Lung (tissue), 12 donors: Measurements from ENCODE around the gene FLOT1. TPM values are rescaled to one million over a fixed set of nuclear protein-coding genes. Genes with fewer than 3 reads are reported as not detected.

Experiments
- ATAC-seq: fragments of 200-7000 bp; cut with Tn5 transposase; one replicate; pipeline ENCODE4 v1.9.1; 2020; ENCODE audit warnings: moderate number of reproducible peaks; ENCODE audit not compliant: insufficient read depth, low FRiP score
- DNase-seq, 3 donors: peaks; one replicate each; pipeline ENCODE4 v3.0.0-alpha.2; 2013 to 2017
- H3K27ac ChIP-seq, 2 donors: one replicate each; pipeline ENCODE4 v1.5.1; 2013; ENCODE audit warnings: mild to moderate bottlenecking in 2 of 2, moderate library complexity in 2 of 2, control low read depth in 1 of 2, inconsistent platforms in 1 of 2, low read depth in 1 of 2, low read length in 1 of 2
- H3K27me3 ChIP-seq, 3 donors: one replicate each; pipeline ENCODE4 v1.5.1; 2013; ENCODE audit warnings: low read length in 2 of 3; ENCODE audit not compliant: control insufficient read depth in 3 of 3, insufficient read depth in 3 of 3
- H3K36me3 ChIP-seq, 4 donors: one replicate each; pipeline ENCODE4 v1.5.1; 2013; ENCODE audit warnings: low read length in 4 of 4, mild to moderate bottlenecking in 1 of 4, moderate library complexity in 1 of 4; ENCODE audit not compliant: control insufficient read depth in 4 of 4, insufficient read depth in 4 of 4
- H3K4me1 ChIP-seq, 5 donors: one replicate each; pipeline ENCODE4 v1.5.1; 2013; ENCODE audit warnings: low read length in 5 of 5, mild to moderate bottlenecking in 2 of 5, moderate library complexity in 1 of 5; ENCODE audit not compliant: control insufficient read depth in 5 of 5, insufficient read depth in 5 of 5
- H3K4me3 ChIP-seq: one replicate; pipeline ENCODE4 v1.5.1; 2013; ENCODE audit warnings: mild to moderate bottlenecking, control low read depth, moderate library complexity
- H3K9ac ChIP-seq, 2 donors: one replicate each; pipeline ENCODE4 v1.5.1; 2013; ENCODE audit warnings: low read length in 2 of 2, control low read depth in 1 of 2; ENCODE audit not compliant: insufficient read depth in 1 of 2
- H3K9me3 ChIP-seq, 4 donors: one replicate each; pipeline ENCODE4 v1.5.1; 2013; ENCODE audit warnings: low read length in 3 of 4, mild to moderate bottlenecking in 1 of 4, moderate library complexity in 1 of 4; ENCODE audit not compliant: control insufficient read depth in 4 of 4, insufficient read depth in 3 of 4
- WGBS, 2 donors: extraction: QIAGEN DNeasy Blood & Tissue Kit; methylation state at CpG; one replicate each; pipeline ENCODE4 v1.1.7; 2013; 5-methylcytosine and 5-hydroxymethylcytosine counted together
- polyA plus RNA-seq, 2 donors: library from polyadenylated mRNA; stranded (reverse); fragments of 200-250 nt; gene quantifications; one replicate each; pipeline ENCODE4 v1.2.1, GENCODE V29; 2013
- total RNA-seq, 2 donors: library from RNA; depleted of rRNA in 1 of 2; stranded (reverse); fragments of >200 nt in 1 of 2; gene quantifications; one replicate each; pipeline ENCODE4 v1.2.1, GENCODE V29; 2014 to 2021
- TF ChIP-seq, protein P1 (sequence below): IDR thresholded peaks from 2 replicates; pipeline ENCODE4 v1.5.1; 2012; ENCODE audit warnings: mild to moderate bottlenecking; ENCODE audit errors: control extremely low read depth, extremely low read depth
- donor health status: control.
- donor health status: control.
- donor health status: Bipolar disorder and iron deficiency.
- donor health status: healthy.
- donor health status: DM: yes; HTN: yes; CAD: no.

Gene FLOT1
- total and polyA plus RNA-seq, 4 donors, result 88.0 to 474 (median 188) TPM

DNA sequence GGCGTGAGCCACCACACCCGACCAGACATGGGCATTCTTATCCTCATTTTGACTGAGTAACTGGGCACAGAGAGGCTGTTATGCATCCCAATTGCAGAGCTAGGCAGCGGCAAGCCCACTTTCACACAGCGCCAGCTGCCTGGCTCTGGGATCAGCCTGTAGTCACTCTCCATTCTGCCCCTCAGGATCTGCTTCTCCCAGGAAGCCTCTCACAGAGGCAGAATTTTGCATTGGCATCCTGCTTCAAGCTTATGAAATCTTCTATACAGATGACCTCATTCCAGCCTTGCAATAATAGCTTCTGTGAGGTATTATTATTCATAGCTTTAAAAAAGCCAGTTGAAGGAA, 38.9 kb upstream of the FLOT1 start:
- Histone ChIP-seq H3K4me3 (no peak overlapping the region), H3K9me3 (no peaks in the 10 kb centered on the region), H3K4me1 (peaks cover 16 to 48% (median 30%) of the 10 kb centered on the region in 5 donors), H3K36me3 (no peaks in the 10 kb centered on the region), H3K27ac (peak overlapping the region; percentile 89 to 96), H3K27me3 (no peaks in the 10 kb centered on the region), H3K9ac (peak overlapping the region in 1 of 2 donors; percentile 91)
- DNase-seq (no peak), ATAC-seq (no peak)
- TF ChIP-seq, protein P1, sequence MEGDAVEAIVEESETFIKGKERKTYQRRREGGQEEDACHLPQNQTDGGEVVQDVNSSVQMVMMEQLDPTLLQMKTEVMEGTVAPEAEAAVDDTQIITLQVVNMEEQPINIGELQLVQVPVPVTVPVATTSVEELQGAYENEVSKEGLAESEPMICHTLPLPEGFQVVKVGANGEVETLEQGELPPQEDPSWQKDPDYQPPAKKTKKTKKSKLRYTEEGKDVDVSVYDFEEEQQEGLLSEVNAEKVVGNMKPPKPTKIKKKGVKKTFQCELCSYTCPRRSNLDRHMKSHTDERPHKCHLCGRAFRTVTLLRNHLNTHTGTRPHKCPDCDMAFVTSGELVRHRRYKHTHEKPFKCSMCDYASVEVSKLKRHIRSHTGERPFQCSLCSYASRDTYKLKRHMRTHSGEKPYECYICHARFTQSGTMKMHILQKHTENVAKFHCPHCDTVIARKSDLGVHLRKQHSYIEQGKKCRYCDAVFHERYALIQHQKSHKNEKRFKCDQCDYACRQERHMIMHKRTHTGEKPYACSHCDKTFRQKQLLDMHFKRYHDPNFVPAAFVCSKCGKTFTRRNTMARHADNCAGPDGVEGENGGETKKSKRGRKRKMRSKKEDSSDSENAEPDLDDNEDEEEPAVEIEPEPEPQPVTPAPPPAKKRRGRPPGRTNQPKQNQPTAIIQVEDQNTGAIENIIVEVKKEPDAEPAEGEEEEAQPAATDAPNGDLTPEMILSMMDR, result no peak
- WGBS, 2 donors, result 74 to 81% methylated on average over 4 of the region's 4 CpGs

DNA sequence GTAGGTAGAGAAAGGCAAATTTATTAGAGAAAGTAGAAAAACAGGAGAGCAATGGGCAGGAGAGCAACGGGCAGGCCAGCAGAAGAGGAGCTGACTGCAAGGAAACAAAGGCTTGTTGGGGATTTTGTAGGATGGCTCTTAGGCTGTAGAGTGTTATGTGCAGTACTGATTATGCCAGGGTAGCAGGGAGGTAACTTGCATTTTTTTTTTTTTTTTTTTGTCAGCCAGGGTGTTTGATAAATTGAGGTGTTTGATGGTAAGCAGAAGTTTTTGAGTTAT, 38.1 kb upstream of the FLOT1 start:
- Histone ChIP-seq H3K9me3 (no peaks in the 10 kb centered on the region), H3K9ac (no peak overlapping the region), H3K36me3 (no peaks in the 10 kb centered on the region), H3K4me3 (no peak overlapping the region), H3K27me3 (no peaks in the 10 kb centered on the region), H3K27ac (peak overlapping the region in 1 of 2 donors; percentile 89), H3K4me1 (peaks cover 16 to 48% (median 30%) of the 10 kb centered on the region in 5 donors)
- TF ChIP-seq, protein P1, result no peak
- no peak for DNase-seq
- 85 to 100% methylated on average over 1 of the region's 1 CpG for WGBS, 2 donors
- ATAC-seq, result no peak

DNA sequence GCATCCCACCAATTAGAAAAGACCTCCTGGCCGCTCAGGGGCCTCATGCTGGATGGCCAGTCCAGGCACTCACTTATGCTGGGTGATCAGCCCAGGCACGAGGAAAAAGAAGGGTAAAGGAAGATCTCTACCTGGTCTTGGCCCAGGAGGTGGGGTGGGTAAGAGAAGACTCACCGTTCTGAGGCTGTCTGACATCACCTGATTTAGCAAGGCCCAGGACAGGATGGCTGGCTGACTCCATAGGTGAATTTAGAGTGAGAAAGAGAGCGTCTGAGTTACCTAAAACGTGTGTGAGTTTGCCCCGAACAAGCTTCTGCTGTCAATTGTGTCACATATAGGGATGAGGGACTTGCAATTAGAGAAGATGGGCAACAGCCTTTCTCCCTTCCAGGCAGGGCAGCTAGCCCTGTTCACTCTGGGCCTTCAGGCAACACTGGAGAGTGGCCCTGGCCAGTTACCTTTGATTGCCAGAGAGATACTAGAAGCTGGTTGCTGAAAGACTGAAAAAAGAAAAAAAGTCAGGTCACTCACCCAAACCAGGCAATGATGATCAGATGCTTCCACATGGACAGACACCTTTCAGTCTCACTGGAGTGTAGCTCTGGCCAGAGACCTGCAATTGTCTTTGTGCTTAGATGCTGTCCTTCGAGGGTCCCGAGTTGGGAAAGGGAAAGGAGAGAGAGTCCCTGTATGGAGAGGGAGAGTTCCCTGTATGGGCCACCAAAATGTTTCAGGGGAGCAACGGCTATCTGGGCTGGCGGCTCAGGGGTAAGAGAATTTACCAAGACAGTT, 37.6 kb upstream of the FLOT1 start:
- ATAC-seq, result no peak
- H3K27ac ChIP-seq, result peak overlapping the region; percentile 64 to 72
- TF ChIP-seq, protein P1, result no peak

More for the DNA sequence above, 37.6 kb upstream of the FLOT1 start:
- Histone ChIP-seq H3K4me3 (no peak overlapping the region), H3K4me1 (peaks cover 16 to 48% (median 30%) of the 10 kb centered on the region in 5 donors), H3K27me3 (no peaks in the 10 kb centered on the region), H3K36me3 (no peaks in the 10 kb centered on the region), H3K9me3 (no peaks in the 10 kb centered on the region), H3K9ac (no peak overlapping the region)
- DNase-seq, result no peak
- 89 to 92% methylated on average over 10 of the region's 10 CpGs for WGBS, 2 donors
